ENCODE results near the gene RNF38.

- no peak for TF ChIP-seq EZH2 (IDR thresholded peaks at IDR 0.05; ENCODE audit: low read depth, unreplicated experiment)
- TF ChIP-seq CTCF (conservative IDR thresholded peaks at IDR 0.05; ENCODE audit: low read depth in 2 of 2): no peak
- TF ChIP-seq, protein P1, sequence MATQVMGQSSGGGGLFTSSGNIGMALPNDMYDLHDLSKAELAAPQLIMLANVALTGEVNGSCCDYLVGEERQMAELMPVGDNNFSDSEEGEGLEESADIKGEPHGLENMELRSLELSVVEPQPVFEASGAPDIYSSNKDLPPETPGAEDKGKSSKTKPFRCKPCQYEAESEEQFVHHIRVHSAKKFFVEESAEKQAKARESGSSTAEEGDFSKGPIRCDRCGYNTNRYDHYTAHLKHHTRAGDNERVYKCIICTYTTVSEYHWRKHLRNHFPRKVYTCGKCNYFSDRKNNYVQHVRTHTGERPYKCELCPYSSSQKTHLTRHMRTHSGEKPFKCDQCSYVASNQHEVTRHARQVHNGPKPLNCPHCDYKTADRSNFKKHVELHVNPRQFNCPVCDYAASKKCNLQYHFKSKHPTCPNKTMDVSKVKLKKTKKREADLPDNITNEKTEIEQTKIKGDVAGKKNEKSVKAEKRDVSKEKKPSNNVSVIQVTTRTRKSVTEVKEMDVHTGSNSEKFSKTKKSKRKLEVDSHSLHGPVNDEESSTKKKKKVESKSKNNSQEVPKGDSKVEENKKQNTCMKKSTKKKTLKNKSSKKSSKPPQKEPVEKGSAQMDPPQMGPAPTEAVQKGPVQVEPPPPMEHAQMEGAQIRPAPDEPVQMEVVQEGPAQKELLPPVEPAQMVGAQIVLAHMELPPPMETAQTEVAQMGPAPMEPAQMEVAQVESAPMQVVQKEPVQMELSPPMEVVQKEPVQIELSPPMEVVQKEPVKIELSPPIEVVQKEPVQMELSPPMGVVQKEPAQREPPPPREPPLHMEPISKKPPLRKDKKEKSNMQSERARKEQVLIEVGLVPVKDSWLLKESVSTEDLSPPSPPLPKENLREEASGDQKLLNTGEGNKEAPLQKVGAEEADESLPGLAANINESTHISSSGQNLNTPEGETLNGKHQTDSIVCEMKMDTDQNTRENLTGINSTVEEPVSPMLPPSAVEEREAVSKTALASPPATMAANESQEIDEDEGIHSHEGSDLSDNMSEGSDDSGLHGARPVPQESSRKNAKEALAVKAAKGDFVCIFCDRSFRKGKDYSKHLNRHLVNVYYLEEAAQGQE (IDR thresholded peaks at IDR 0.05; ENCODE audit: unreplicated experiment): no peak
- TF ChIP-seq EZH2phosphoT487 (IDR thresholded peaks at IDR 0.05; ENCODE audit: unreplicated experiment): no peak
- no peak for TF ChIP-seq POLR2AphosphoS5 (IDR thresholded peaks at IDR 0.05; ENCODE audit: low read depth)
- TF ChIP-seq ZNF114 (CRISPR knock-in tag; IDR thresholded peaks at IDR 0.05): no peak
- no peak for TF ChIP-seq CREB1 (CRISPR knock-in tag; IDR thresholded peaks at IDR 0.05; ENCODE audit: low read depth)
- TF ChIP-seq JUNB (IDR thresholded peaks at IDR 0.05; ENCODE audit: unreplicated experiment): no peak
- no peak for TF ChIP-seq NANOG (IDR thresholded peaks at IDR 0.05; ENCODE audit: borderline replicate concordance)
- TF ChIP-seq, protein P2, sequence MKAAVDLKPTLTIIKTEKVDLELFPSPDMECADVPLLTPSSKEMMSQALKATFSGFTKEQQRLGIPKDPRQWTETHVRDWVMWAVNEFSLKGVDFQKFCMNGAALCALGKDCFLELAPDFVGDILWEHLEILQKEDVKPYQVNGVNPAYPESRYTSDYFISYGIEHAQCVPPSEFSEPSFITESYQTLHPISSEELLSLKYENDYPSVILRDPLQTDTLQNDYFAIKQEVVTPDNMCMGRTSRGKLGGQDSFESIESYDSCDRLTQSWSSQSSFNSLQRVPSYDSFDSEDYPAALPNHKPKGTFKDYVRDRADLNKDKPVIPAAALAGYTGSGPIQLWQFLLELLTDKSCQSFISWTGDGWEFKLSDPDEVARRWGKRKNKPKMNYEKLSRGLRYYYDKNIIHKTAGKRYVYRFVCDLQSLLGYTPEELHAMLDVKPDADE (IDR thresholded peaks at IDR 0.05): no peak
- no peak for TF ChIP-seq STAT1 (IDR thresholded peaks at IDR 0.05; ENCODE audit: unreplicated experiment)
These were observed 7.6 kb downstream of the RNF38 start for GRCh38 chr9:36392489-36392888.

Data from GM23338 (cell line).